ENCODE results near the gene FOLR1. TPM values are rescaled to one million over a fixed set of nuclear protein-coding genes. Genes with fewer than 3 reads are reported as not detected.

Gene FOLR1
- total and polyA plus RNA-seq, 2 of the 4 experiments (the other 2 are of a cell fraction): 0.24 TPM; not detected in 1

DNA sequence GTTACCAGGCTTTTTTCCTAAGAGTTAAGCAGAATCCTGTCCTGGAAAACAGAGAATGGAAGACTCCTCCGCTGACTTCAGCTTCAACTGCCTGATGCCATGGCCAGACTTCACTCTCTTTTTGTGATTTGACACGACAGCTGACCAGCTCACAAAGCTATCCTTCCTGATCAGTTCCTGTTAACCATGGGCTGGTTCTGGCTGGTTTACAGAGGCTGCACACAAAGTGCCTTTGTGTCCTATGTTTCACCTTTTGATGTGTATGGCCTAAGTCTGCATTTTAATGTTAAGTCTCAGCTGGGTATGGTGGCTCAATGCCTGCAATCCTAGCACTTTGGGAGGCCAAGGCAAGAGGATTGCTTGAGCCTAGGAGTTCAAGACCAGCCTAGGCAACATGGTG, 45.3 kb upstream of the FOLR1 start:
- Histone ChIP-seq H2BK15ac (ENCODE audit: low read depth, low read length) (peak overlapping the region; percentile 78; the same call in 1 of the 3 replicates), H2BK20ac (ENCODE audit: low read depth, low read length) (peak overlapping the region; percentile 97), H3K4me1 (ENCODE audit: control insufficient read depth, insufficient read depth, low read length) (peaks cover 5% of the 10 kb centered on the region; the same call in 1 of the 2 replicates), H3K4me3 (ENCODE audit: insufficient read depth, low read depth, low read length) (no peak overlapping the region), H3K9ac (ENCODE audit: low read depth, low read length) (no peak overlapping the region), H3K4ac (ENCODE audit: low read depth, low read length) (peak overlapping the region; percentile 89), H3K36me3 (ENCODE audit: control insufficient read depth, insufficient read depth, low read length) (no peaks in the 10 kb centered on the region), H4K20me1 (ENCODE audit: insufficient read depth, low read length) (no peaks in the 10 kb centered on the region), H3K79me1 (ENCODE audit: low read depth in 1 of 2, low read length in 2 of 2) (no peaks in the 10 kb centered on the region), H2AFZ (replicated peaks; ENCODE audit: low read length, poor library complexity) (peak overlapping the region; percentile 63), H4K8ac (ENCODE audit: low read depth in 2 of 2, low read length in 2 of 2) (peak overlapping the region in 1 of 2 experiments; percentile 71; a peak in 2 of 4 replicates), H2BK120ac (ENCODE audit: low read depth, low read length) (peak overlapping the region; percentile 91), H2AK9ac (replicated peaks; ENCODE audit: low read depth, low read length, poor library complexity) (peak overlapping the region; percentile 61), H3K9me1 (ENCODE audit: insufficient read depth, low read length) (peaks cover 5% of the 10 kb centered on the region), H4K5ac (ENCODE audit: low read depth, low read length) (peak overlapping the region; percentile 63; the same call in 1 of the 2 replicates), H2BK5ac (ENCODE audit: low read depth, low read length, poor library complexity, severe bottlenecking) (peak overlapping the region; percentile 19), H4K91ac (ENCODE audit: insufficient read depth, low read depth, low read length) (peak overlapping the region; percentile 71), H3K18ac (ENCODE audit: low read depth, low read length) (peak overlapping the region; percentile 76; the same call in 1 of the 2 replicates), H3K27me3 (ENCODE audit: control insufficient read depth, insufficient read depth, low read length) (no peaks in the 10 kb centered on the region), H3K56ac (ENCODE audit: extremely low read depth, insufficient read depth, low read length) (no peak overlapping the region), H2AK5ac (ENCODE audit: low read depth, low read length) (peak overlapping the region; percentile 83; the same call in 1 of the 2 replicates), H3K9me3 (ENCODE audit: control insufficient read depth, insufficient read depth, low read length) (no peaks in the 10 kb centered on the region), H3K4me2 (ENCODE audit: low read depth, low read length) (no peak overlapping the region), H3K27ac (ENCODE audit: insufficient read depth, low read length) (no peak overlapping the region), H3K14ac (replicated peaks; ENCODE audit: low read depth, low read length) (no peak overlapping the region; the same call in 1 of the 2 replicates), H3K23ac (ENCODE audit: low read depth, low read length) (peak overlapping the region; percentile 59; the same call in 1 of the 2 replicates)
- no peak for DNase-seq
- intact Hi-C loops (cut with micrococcal nuclease): no loop called here
- no peak for TF ChIP-seq RAD21 (IDR thresholded peaks at IDR 0.05; ENCODE audit: low read length)
- TF ChIP-seq, protein P1, sequence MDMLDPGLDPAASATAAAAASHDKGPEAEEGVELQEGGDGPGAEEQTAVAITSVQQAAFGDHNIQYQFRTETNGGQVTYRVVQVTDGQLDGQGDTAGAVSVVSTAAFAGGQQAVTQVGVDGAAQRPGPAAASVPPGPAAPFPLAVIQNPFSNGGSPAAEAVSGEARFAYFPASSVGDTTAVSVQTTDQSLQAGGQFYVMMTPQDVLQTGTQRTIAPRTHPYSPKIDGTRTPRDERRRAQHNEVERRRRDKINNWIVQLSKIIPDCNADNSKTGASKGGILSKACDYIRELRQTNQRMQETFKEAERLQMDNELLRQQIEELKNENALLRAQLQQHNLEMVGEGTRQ (IDR thresholded peaks at IDR 0.05; ENCODE audit: low read depth, low read length): no peak
- TF ChIP-seq FOS (IDR thresholded peaks at IDR 0.05; ENCODE audit: low read depth, low read length): no peak
- TF ChIP-seq, protein P2, sequence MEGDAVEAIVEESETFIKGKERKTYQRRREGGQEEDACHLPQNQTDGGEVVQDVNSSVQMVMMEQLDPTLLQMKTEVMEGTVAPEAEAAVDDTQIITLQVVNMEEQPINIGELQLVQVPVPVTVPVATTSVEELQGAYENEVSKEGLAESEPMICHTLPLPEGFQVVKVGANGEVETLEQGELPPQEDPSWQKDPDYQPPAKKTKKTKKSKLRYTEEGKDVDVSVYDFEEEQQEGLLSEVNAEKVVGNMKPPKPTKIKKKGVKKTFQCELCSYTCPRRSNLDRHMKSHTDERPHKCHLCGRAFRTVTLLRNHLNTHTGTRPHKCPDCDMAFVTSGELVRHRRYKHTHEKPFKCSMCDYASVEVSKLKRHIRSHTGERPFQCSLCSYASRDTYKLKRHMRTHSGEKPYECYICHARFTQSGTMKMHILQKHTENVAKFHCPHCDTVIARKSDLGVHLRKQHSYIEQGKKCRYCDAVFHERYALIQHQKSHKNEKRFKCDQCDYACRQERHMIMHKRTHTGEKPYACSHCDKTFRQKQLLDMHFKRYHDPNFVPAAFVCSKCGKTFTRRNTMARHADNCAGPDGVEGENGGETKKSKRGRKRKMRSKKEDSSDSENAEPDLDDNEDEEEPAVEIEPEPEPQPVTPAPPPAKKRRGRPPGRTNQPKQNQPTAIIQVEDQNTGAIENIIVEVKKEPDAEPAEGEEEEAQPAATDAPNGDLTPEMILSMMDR (conservative IDR thresholded peaks at IDR 0.05; ENCODE audit: low read depth, low read length): no peak
- no peak for TF ChIP-seq MXI1 (IDR thresholded peaks at IDR 0.05; ENCODE audit: borderline replicate concordance, low read depth, low read length)
- no peak for TF ChIP-seq MAZ (IDR thresholded peaks at IDR 0.05; ENCODE audit: borderline replicate concordance, low read depth, low read length)
- no peak for TF ChIP-seq NFE2L2 (IDR thresholded peaks at IDR 0.05; ENCODE audit: low read depth, low read length)
- TF ChIP-seq, protein P3, sequence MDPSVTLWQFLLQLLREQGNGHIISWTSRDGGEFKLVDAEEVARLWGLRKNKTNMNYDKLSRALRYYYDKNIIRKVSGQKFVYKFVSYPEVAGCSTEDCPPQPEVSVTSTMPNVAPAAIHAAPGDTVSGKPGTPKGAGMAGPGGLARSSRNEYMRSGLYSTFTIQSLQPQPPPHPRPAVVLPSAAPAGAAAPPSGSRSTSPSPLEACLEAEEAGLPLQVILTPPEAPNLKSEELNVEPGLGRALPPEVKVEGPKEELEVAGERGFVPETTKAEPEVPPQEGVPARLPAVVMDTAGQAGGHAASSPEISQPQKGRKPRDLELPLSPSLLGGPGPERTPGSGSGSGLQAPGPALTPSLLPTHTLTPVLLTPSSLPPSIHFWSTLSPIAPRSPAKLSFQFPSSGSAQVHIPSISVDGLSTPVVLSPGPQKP (IDR thresholded peaks at IDR 0.05; ENCODE audit: borderline replicate concordance, low read depth, low read length): no peak
- no peak for TF ChIP-seq RFX5 (IDR thresholded peaks at IDR 0.05; ENCODE audit: low read depth, low read length)
- no peak for TF ChIP-seq BHLHE40 (IDR thresholded peaks at IDR 0.05; ENCODE audit: low read depth, low read length)
- TF ChIP-seq CEBPB (IDR thresholded peaks at IDR 0.05; ENCODE audit: low read depth, low read length): no peak
- no peak for TF ChIP-seq POLR2A (IDR thresholded peaks at IDR 0.05; ENCODE audit: low read depth, low read length)
- TF ChIP-seq CHD1 (IDR thresholded peaks at IDR 0.05; ENCODE audit: low read depth, low read length): no peak
- TF ChIP-seq MAFK (IDR thresholded peaks at IDR 0.05; ENCODE audit: low read depth, low read length): no peak
- TF ChIP-seq SMC3 (IDR thresholded peaks at IDR 0.05; ENCODE audit: low read depth, low read length): no peak
- no peak for TF ChIP-seq RCOR1 (IDR thresholded peaks at IDR 0.05; ENCODE audit: insufficient replicate concordance, low read length)
- BruUV-seq (replicated peaks): no TSS peak
- in situ Hi-C loops (cut with MboI; ENCODE audit: low sequenced_read_pairs): no loop called here
- WGBS, 2 experiments (ENCODE audit: extremely low coverage in 2 of 2, insufficient read length in 1 of 2): no CpG with 5 or more reads among the region's 2 CpGs
- ChIA-PET CTCF (interaction anchor here (0.6 kb wide), 1 partner anchor 1375 kb away, joined by 3 read pairs; no protein-coding TSS in a partner anchor), POLR2A (ENCODE audit: unreplicated experiment) (no interaction called here)
- dilution Hi-C loops (cut with HindIII; ENCODE audit: low sequenced_read_pairs, unreplicated experiment): no loop called here
- ATAC-seq (ENCODE audit: low read depth): no peak

Measured in IMR-90 (cell line).